HG02981 (cell line): ENCODE results near the gene SH3D19.
"Not testable (repeated sequence)": the region's sequence is repeated elsewhere in the genome, so short reads cannot be mapped to it uniquely, and the experiment has no call there.

Experiments used
- ATAC-seq: cut with Tn5 transposase; IDR thresholded peaks from one replicate; pipeline ENCODE4 v1.9.1; 2021; ENCODE audit warnings: mild to moderate bottlenecking, moderate library complexity; ENCODE audit not compliant: unreplicated experiment

The SH3D19 gene

GRCh38 chr4:151323667-151324066 lies 1.7 kb downstream of the SH3D19 start:
- no peak for ATAC-seq

- ATAC-seq: no peak
Observed at GRCh38 chr4:151322570-151322969, 2.8 kb downstream of the SH3D19 start.

GRCh38 chr4:151322161-151322560 lies 3.2 kb downstream of the SH3D19 start:
- ATAC-seq: not testable (repeated sequence)

- no peak for ATAC-seq
Observed at GRCh38 chr4:151321586-151321985, 3.8 kb downstream of the SH3D19 start.

- ATAC-seq: no peak
Observed at GRCh38 chr4:151319490-151319889, 5.9 kb downstream of the SH3D19 start.

GRCh38 chr4:151318307-151319006 lies 6.9 kb downstream of the SH3D19 start:
- no peak for ATAC-seq

GRCh38 chr4:151316645-151317044 lies 8.8 kb downstream of the SH3D19 start:
- ATAC-seq: no peak

GRCh38 chr4:151315212-151315886 lies 10.1 kb downstream of the SH3D19 start:
- no peak for ATAC-seq

GRCh38 chr4:151314479-151314878 lies 10.9 kb downstream of the SH3D19 start:
- no peak for ATAC-seq

- ATAC-seq: no peak
Observed at GRCh38 chr4:151314010-151314355, 11.4 kb downstream of the SH3D19 start.

GRCh38 chr4:151313306-151314009 lies 11.9 kb downstream of the SH3D19 start:
- no peak for ATAC-seq

GRCh38 chr4:151310124-151310728 lies 15.2 kb downstream of the SH3D19 start:
- ATAC-seq: no peak

- ATAC-seq: peak; percentile 89
Observed at GRCh38 chr4:151304755-151305154, 20.6 kb downstream of the SH3D19 start.

- no peak for ATAC-seq
Observed at GRCh38 chr4:151304226-151304625, 21.2 kb downstream of the SH3D19 start.

- ATAC-seq: no peak
Observed at GRCh38 chr4:151302432-151302831, 23.0 kb downstream of the SH3D19 start.

- no peak for ATAC-seq
Observed at GRCh38 chr4:151297170-151297569, 28.2 kb downstream of the SH3D19 start.

- no peak for ATAC-seq
Observed at GRCh38 chr4:151296227-151296626, 29.2 kb downstream of the SH3D19 start.

GRCh38 chr4:151294833-151295496 lies 30.4 kb downstream of the SH3D19 start:
- ATAC-seq: no peak

- ATAC-seq: no peak
Observed at GRCh38 chr4:151292038-151292437, 33.4 kb downstream of the SH3D19 start.

- no peak for ATAC-seq
Observed at GRCh38 chr4:151291485-151291884, 33.9 kb downstream of the SH3D19 start.

GRCh38 chr4:151287409-151287808 lies 38.0 kb downstream of the SH3D19 start:
- no peak for ATAC-seq
